ENCODE measurements around the gene IKBKE.

Gene IKBKE

DNA sequence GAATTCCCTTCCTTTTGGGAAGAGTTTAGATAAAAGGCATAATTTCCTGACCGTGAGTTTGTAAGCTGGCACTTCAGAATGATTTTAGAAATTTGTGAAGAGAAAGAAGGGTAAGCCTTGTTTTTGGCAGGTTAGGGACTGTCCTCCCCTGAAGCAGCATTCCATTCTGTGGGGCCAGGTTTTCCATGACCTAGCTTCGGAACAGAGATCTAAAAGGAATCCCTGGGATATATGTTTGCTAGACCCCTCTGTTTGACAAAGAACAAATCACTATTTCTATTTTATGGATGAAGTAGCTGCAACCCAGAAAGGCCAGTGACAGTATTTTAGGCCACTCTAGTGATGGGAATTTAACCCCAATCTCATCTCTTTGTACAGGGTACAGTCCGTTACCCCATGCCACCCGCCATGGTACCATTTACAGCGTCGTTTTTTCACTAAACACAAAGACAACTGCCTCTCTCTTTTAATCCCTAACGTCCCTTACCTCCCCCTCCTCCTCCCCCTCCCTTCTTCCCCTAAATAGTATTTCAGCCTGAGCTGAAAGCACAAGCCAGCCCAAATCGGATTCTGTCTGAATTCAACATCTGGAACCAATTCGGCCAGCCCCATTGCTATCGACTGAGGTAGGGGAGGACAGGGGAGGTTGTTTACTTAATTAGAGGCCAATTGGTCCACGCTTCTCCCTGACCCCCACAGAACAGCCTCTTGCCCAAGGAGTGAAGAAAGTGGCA is 23.4 kb upstream of the IKBKE start:
- TF ChIP-seq GATA3 (IDR thresholded peaks at IDR 0.05; ENCODE audit: low read depth, low read length) (no peak), GATA2 (IDR thresholded peaks at IDR 0.05; ENCODE audit: low read depth, low read length) (peak; percentile 37)

DNA sequence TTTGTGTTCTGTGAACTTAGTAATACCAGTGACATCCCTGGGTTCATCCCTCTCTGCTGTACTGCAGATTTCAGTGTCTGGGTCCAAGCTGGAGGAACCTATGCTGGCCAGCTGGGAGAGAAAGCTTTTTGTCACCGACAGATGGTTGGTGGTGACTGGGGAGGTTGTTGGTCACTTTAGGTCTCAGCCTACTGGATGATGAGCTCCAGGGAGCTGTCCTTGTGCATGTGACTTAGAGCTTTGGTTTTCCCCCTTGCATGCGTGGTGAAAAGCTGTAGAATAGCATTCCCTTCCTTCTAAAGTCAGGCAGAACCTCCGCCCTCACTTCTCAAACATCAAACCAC is 22.9 kb upstream of the IKBKE start:
- TF ChIP-seq GATA2 (IDR thresholded peaks at IDR 0.05; ENCODE audit: low read depth, low read length) (no peak), GATA3 (IDR thresholded peaks at IDR 0.05; ENCODE audit: low read depth, low read length) (no peak)

DNA sequence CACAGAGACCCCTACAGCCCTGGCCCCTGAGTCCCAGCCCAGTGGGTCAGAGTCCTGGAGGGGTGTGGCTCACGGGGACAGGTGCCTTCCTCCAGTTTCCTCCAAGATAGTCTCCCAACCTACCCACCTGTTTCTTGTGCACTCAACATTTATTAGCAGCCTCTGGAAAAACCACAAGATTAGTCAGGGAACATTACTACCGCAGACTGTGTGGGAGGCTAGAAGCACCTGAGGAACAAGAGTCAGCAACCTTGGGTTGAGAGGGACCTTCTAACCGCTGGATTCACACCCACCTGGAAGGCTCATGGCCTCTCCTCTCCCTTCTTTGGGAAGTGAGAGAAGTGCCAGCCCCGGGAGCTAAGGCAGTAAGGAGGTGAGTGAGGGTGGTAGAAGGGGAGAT is 22.5 kb upstream of the IKBKE start:
- TF ChIP-seq GATA2 (IDR thresholded peaks at IDR 0.05; ENCODE audit: low read depth, low read length) (no peak), GATA3 (IDR thresholded peaks at IDR 0.05; ENCODE audit: low read depth, low read length) (no peak)

- no peak for TF ChIP-seq GATA2 (IDR thresholded peaks at IDR 0.05; ENCODE audit: low read depth, low read length)
- no peak for TF ChIP-seq GATA3 (IDR thresholded peaks at IDR 0.05; ENCODE audit: low read depth, low read length)
These were observed 21.8 kb upstream of the IKBKE start for GRCh38 chr1:206448471-206448870.

DNA sequence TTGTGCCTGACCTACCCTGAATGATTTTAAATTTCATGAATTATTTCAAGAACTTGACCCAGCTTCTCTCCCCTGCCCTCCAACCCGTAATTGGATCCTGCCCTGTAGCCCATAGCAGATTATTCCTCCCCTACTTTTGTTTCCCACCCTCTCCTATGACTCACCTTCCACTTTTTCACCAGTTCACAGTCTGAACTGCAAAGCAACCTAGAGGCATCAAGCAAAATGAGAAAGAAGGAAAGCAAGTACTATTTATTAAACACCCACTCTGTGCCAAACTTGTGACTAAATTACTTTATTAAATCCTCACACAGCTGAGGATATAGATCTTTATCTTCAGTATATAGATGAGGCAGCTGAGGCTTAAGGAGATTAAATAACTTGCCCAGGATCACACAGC is 20.7 kb upstream of the IKBKE start:
- TF ChIP-seq GATA2 (IDR thresholded peaks at IDR 0.05; ENCODE audit: low read depth, low read length) (no peak; the same call in 1 of the 2 replicates), GATA3 (IDR thresholded peaks at IDR 0.05; ENCODE audit: low read depth, low read length) (no peak)

GRCh38 chr1:206450281-206450680 is 20.0 kb upstream of the IKBKE start:
- TF ChIP-seq GATA2 (IDR thresholded peaks at IDR 0.05; ENCODE audit: low read depth, low read length) (no peak), GATA3 (IDR thresholded peaks at IDR 0.05; ENCODE audit: low read depth, low read length) (no peak)

- TF ChIP-seq GATA3 (IDR thresholded peaks at IDR 0.05; ENCODE audit: low read depth, low read length) (no peak), GATA2 (IDR thresholded peaks at IDR 0.05; ENCODE audit: low read depth, low read length) (no peak)
These were observed 19.1 kb upstream of the IKBKE start for GRCh38 chr1:206451134-206451686.

- no peak for TF ChIP-seq GATA2 (IDR thresholded peaks at IDR 0.05; ENCODE audit: low read depth, low read length)
- TF ChIP-seq GATA3 (IDR thresholded peaks at IDR 0.05; ENCODE audit: low read depth, low read length): no peak
These were observed 17.2 kb upstream of the IKBKE start for GRCh38 chr1:206453111-206453510.

DNA sequence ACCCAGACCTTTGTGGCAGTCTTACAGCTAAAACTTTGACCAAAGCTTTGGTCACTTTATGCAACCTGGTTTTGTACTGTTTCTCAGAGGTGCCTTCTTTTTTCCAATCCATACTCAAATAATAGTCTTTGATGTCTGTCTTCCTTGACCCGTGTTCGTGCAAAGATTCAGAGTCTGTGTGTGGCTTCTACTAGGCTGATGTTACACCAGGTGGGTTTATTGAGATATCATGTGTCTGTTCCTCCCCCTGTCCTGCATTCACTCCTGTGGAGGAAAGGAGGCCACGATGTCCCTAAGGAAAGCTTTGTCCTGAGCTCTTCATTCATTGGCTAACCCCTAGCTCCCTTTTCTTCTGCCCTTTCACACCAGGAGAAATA is 15.0 kb upstream of the IKBKE start:
- no peak for TF ChIP-seq GATA3 (IDR thresholded peaks at IDR 0.05; ENCODE audit: low read depth, low read length)
- TF ChIP-seq GATA2 (IDR thresholded peaks at IDR 0.05; ENCODE audit: low read depth, low read length): no peak

- TF ChIP-seq GATA2 (IDR thresholded peaks at IDR 0.05; ENCODE audit: low read depth, low read length) (peak; percentile 74), GATA3 (IDR thresholded peaks at IDR 0.05; ENCODE audit: low read depth, low read length) (0 out of 2 replicates have a peak, but pooled peaks have one; percentile 23)
These were observed 14.5 kb upstream of the IKBKE start for GRCh38 chr1:206455666-206456344.

GRCh38 chr1:206456577-206457370 is 13.5 kb upstream of the IKBKE start:
- no peak for TF ChIP-seq GATA2 (IDR thresholded peaks at IDR 0.05; ENCODE audit: low read depth, low read length)
- TF ChIP-seq GATA3 (IDR thresholded peaks at IDR 0.05; ENCODE audit: low read depth, low read length): no peak

DNA sequence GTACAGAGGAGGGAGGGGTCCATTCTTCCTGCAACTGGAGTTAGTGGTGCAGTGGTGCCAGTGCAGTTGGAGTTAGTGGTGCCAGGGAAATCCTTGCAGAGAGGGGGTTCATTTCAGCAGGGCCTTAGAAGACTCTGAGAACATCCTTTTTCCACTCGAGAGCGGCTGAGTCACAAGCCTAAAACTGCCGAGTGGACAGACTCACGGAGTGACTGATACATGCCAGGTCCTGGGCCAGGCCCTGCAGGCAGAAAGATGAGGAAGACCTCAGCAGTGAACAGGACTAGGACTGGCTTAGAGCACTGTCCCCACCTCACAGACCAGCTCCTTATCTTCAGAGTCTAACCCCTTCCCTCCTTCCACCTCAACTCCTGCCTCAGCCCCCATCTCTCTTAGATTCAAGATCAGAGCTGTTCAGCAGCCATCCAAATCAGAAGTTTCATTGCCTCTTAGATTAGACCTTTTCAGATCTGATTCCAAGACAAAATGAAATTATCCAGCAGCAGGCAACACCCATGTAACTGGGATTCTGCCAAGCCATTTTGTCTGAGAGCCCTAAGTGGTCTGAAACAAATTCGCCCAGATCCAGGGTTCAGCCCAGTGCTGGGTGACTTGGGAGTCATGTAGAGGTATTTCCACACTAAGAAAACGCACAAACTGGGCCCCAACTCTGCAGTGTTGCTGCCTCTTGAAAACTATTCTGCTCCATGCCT is 12.7 kb upstream of the IKBKE start:
- TF ChIP-seq GATA3 (IDR thresholded peaks at IDR 0.05; ENCODE audit: low read depth, low read length): no peak
- TF ChIP-seq GATA2 (IDR thresholded peaks at IDR 0.05; ENCODE audit: low read depth, low read length): 0 out of 2 replicates have a peak, but pooled peaks have one; percentile 21

- TF ChIP-seq GATA3 (IDR thresholded peaks at IDR 0.05; ENCODE audit: low read depth, low read length) (no peak), GATA2 (IDR thresholded peaks at IDR 0.05; ENCODE audit: low read depth, low read length) (no peak)
These were observed 10.6 kb upstream of the IKBKE start for GRCh38 chr1:206459703-206460102.
